GM23338 (cell line): ENCODE results near the gene MUC5AC. TPM values are rescaled to one million over a fixed set of nuclear protein-coding genes. Genes with fewer than 3 reads are reported as not detected.

Experiments used
- ATAC-seq: fragments of 200-7000 bp; cut with Tn5 transposase; 3 replicates; pipeline ENCODE4 v1.9.1; 2020
- DNase-seq: peaks from one replicate; pipeline ENCODE4 v3.0.0-alpha.2; 2015; ENCODE audit warnings: low spot score
- H2AFZ ChIP-seq: fragments of 200-600 bp; sonication (generic); 2 replicates; pipeline ENCODE4 v1.8.0; 2016; ENCODE audit warnings: antibody characterized with exemption, mild to moderate bottlenecking, moderate library complexity
- H3F3A ChIP-seq: fragments of 200-600 bp; sonication (generic); replicated peaks from 2 replicates; pipeline ENCODE4 v1.8.0; 2017; ENCODE audit warnings: antibody characterized with exemption, mixed run types, low read depth
- H3K27ac ChIP-seq: fragments of 200-600 bp; sonication (generic); 2 replicates; pipeline ENCODE4 v1.6.1; 2016; ENCODE audit warnings: low read depth
- H3K27me3 ChIP-seq: fragments of 200-600 bp; sonication (generic); 2 replicates; pipeline ENCODE4 v1.8.0; 2016; ENCODE audit warnings: mild to moderate bottlenecking, mixed run types, moderate library complexity; ENCODE audit not compliant: insufficient read depth
- H3K36me3 ChIP-seq: fragments of 200-600 bp; sonication (generic); 2 replicates; pipeline ENCODE4 v1.8.0; 2016; ENCODE audit warnings: mild to moderate bottlenecking; ENCODE audit not compliant: insufficient read depth
- H3K4me1 ChIP-seq: fragments of 200-600 bp; sonication (generic); 2 replicates; pipeline ENCODE4 v1.8.0; 2016; ENCODE audit warnings: mild to moderate bottlenecking, moderate library complexity; ENCODE audit not compliant: insufficient read depth
- H3K4me2 ChIP-seq: fragments of 200-600 bp; sonication (generic); 2 replicates; pipeline ENCODE4 v1.7.1; 2017; ENCODE audit warnings: mixed run types
- H3K4me3 ChIP-seq: fragments of 200-600 bp; sonication (generic); 2 replicates; pipeline ENCODE4 v1.6.1; 2016; ENCODE audit warnings: mixed run types
- H3K79me2 ChIP-seq: fragments of 200-600 bp; sonication (generic); replicated peaks from 2 replicates; pipeline ENCODE4 v1.8.0; 2017; ENCODE audit warnings: mild to moderate bottlenecking; ENCODE audit not compliant: insufficient read depth
- H3K9me2 ChIP-seq: fragments of 200-600 bp; sonication (generic); 2 replicates; pipeline ENCODE4 v1.8.0; 2017; ENCODE audit not compliant: insufficient read depth
- H4K20me1 ChIP-seq: fragments of 200-600 bp; sonication (generic); replicated peaks from 2 replicates; pipeline ENCODE4 v1.8.0; 2017; ENCODE audit warnings: mild to moderate bottlenecking; ENCODE audit not compliant: insufficient read depth
- H3K27ac Mint-ChIP-seq: 2 replicates; pipeline ENCODE4 v1.8.0; 2020; ENCODE audit warnings: inconsistent platforms, mild to moderate bottlenecking, moderate library complexity, mixed read lengths
- H3K27me3 Mint-ChIP-seq: 3 replicates; pipeline ENCODE4 v1.8.0; 2022; ENCODE audit warnings: low read depth, mild to moderate bottlenecking, moderate library complexity, mixed read lengths, inconsistent platforms; ENCODE audit not compliant: insufficient read depth, poor library complexity
- H3K36me3 Mint-ChIP-seq: 3 replicates; pipeline ENCODE4 v1.8.0; 2021; ENCODE audit warnings: low read depth, mild to moderate bottlenecking, inconsistent platforms, moderate library complexity, mixed read lengths
- H3K4me1 Mint-ChIP-seq: 3 replicates; pipeline ENCODE4 v1.8.0; 2020; ENCODE audit warnings: mild to moderate bottlenecking, inconsistent platforms, mixed read lengths
- H3K4me3 Mint-ChIP-seq: 3 replicates; pipeline ENCODE4 v1.8.0; 2021; ENCODE audit warnings: moderate library complexity, mild to moderate bottlenecking, inconsistent platforms, mixed read lengths
- H3K9me3 Mint-ChIP-seq: 3 replicates; pipeline ENCODE4 v1.8.0; 2020; ENCODE audit warnings: moderate library complexity, mild to moderate bottlenecking, inconsistent platforms, mixed read lengths
- CREB1 ChIP-seq: fragments of 250-450 bp; sonication (Bioruptor Pico); IDR thresholded peaks from 2 replicates; pipeline ENCODE4 v1.5.0; 2020; ENCODE audit warnings: low read depth, mild to moderate bottlenecking, moderate library complexity
- CTCF ChIP-seq, 2 experiments: fragments of 200-600 bp in 1 of 2; sonication (generic) in 1 of 2; conservative IDR thresholded peaks; 2 replicates each; pipeline versions ENCODE4 v1.5.1 to v1.6.1; 2016 to 2017; ENCODE audit warnings: antibody characterized with exemption in 2 of 2, low read depth in 2 of 2, mild to moderate bottlenecking in 2 of 2, moderate library complexity in 1 of 2
- ETS1 ChIP-seq: IDR thresholded peaks from 2 replicates; pipeline ENCODE4 v1.6.1; 2016; ENCODE audit warnings: antibody characterized with exemption
- EZH2 ChIP-seq: fragments of 200-600 bp; sonication (generic); IDR thresholded peaks from one replicate; pipeline ENCODE4 v1.8.0; 2017; ENCODE audit warnings: antibody characterized with exemption, mild to moderate bottlenecking, low read depth; ENCODE audit not compliant: unreplicated experiment
- EZH2phosphoT487 ChIP-seq: fragments of 200-600 bp; sonication (generic); IDR thresholded peaks from one replicate; pipeline ENCODE4 v1.8.1; 2018; ENCODE audit warnings: antibody characterized with exemption; ENCODE audit not compliant: unreplicated experiment
- JUNB ChIP-seq: IDR thresholded peaks from one replicate; pipeline ENCODE4 v1.6.1; 2016; ENCODE audit warnings: antibody characterized with exemption; ENCODE audit not compliant: unreplicated experiment
- NANOG ChIP-seq: IDR thresholded peaks from 2 replicates; pipeline ENCODE4 v1.6.1; 2016; ENCODE audit warnings: antibody characterized with exemption, borderline replicate concordance
- POLR2AphosphoS5 ChIP-seq: IDR thresholded peaks from 2 replicates; pipeline ENCODE4 v1.6.1; 2016; ENCODE audit warnings: antibody characterized with exemption, low read depth
- REST ChIP-seq: IDR thresholded peaks from one replicate; pipeline ENCODE4 v1.6.1; 2018; ENCODE audit warnings: antibody characterized with exemption; ENCODE audit not compliant: unreplicated experiment
- ZNF114 ChIP-seq: fragments of 250-450 bp; sonication (Bioruptor Pico); IDR thresholded peaks from 2 replicates; pipeline ENCODE4 v1.5.0; 2020; ENCODE audit warnings: mild to moderate bottlenecking, moderate library complexity
- ZNF462 ChIP-seq: fragments of 250-450 bp; sonication (Bioruptor Pico); IDR thresholded peaks from 2 replicates; pipeline ENCODE4 v1.5.0; 2020; ENCODE audit warnings: mild to moderate bottlenecking, moderate library complexity
- polyA plus RNA-seq: library from polyadenylated mRNA; unstranded; fragments of >200 nt; fragmentation: Nextera tagmentation; extraction: Ambion mirVana; gene quantifications from 2 replicates; pipeline ENCODE4 v1.2.1, GENCODE V29; 2016
- total RNA-seq: library from RNA; depleted of rRNA; stranded (reverse); fragments of >200 nt; shearing (Covaris generic); gene quantifications from 2 replicates; pipeline ENCODE4 v1.2.3, GENCODE V29; 2014

Gene MUC5AC
- total and polyA plus RNA-seq, 2 experiments from 2014 or later: not detected

- H4K20me1 ChIP-seq: no peaks in the 10 kb centered on the region
- Mint-ChIP-seq H3K4me3 (no peak overlapping the region), H3K36me3 (no peaks in the 10 kb centered on the region), H3K4me1 (no peaks in the 10 kb centered on the region; the same call in 2 of the 3 replicates), H3K27me3 (peaks cover 4% of the 10 kb centered on the region), H3K9me3 (peaks cover 8% of the 10 kb centered on the region), H3K27ac (no peak overlapping the region)
- no peaks in the 10 kb centered on the region for H3K79me2 ChIP-seq
- no peaks in the 10 kb centered on the region for H3K27me3 ChIP-seq
- H3F3A ChIP-seq: no peaks in the 10 kb centered on the region
- no peaks in the 10 kb centered on the region for H3K36me3 ChIP-seq
- no peak overlapping the region for H3K4me3 ChIP-seq
- no peak overlapping the region for H3K4me2 ChIP-seq
- no peak for TF ChIP-seq ZNF114 (CRISPR knock-in tag)
- no peak for TF ChIP-seq EZH2
- TF ChIP-seq POLR2AphosphoS5: no peak
- no peak for TF ChIP-seq CTCF (conservative IDR thresholded peaks at IDR 0.05; ENCODE audit: low read depth in 2 of 2)
- no peak for TF ChIP-seq CREB1 (CRISPR knock-in tag)
- no peak for TF ChIP-seq EZH2phosphoT487
- TF ChIP-seq JUNB: no peak
- TF ChIP-seq NANOG: no peak
- no peak for TF ChIP-seq REST
- TF ChIP-seq ZNF462 (CRISPR knock-in tag): no peak
- TF ChIP-seq ETS1: no peak
- no peak for DNase-seq
- H3K27ac ChIP-seq: no peak overlapping the region
- H2AFZ ChIP-seq: no peak overlapping the region
- H3K4me1 ChIP-seq: no peaks in the 10 kb centered on the region
- H3K9me2 ChIP-seq: no peaks in the 10 kb centered on the region
- ATAC-seq: no peak
Measured at GRCh38 chr11:1109918-1110705, 47.6 kb upstream of the MUC5AC start.
